Measurements from ENCODE around the gene CALD1.

The CALD1 gene

DNA sequence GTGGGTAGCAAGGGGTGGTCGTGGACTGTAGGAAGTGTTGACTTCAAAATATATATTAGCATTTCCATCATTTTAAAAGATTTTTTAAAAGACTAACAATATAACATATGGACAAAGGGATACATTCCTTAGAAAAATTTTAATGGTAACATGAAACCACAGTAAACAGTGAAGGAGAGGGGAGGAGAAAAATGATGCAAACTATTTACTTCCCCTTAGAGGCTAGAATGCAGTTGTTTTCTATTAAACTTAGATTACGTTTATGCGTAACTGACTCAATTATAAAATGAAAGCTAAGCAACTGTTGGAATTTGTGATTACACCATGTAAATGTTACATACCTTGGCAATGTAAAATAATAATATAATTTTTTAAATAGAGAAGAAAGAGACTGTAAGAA lies 41.3 kb downstream of the CALD1 start:
- no peak overlapping the region for H3K4me3 ChIP-seq (ENCODE audit: low read depth, low read length)
- TF ChIP-seq, protein P1, sequence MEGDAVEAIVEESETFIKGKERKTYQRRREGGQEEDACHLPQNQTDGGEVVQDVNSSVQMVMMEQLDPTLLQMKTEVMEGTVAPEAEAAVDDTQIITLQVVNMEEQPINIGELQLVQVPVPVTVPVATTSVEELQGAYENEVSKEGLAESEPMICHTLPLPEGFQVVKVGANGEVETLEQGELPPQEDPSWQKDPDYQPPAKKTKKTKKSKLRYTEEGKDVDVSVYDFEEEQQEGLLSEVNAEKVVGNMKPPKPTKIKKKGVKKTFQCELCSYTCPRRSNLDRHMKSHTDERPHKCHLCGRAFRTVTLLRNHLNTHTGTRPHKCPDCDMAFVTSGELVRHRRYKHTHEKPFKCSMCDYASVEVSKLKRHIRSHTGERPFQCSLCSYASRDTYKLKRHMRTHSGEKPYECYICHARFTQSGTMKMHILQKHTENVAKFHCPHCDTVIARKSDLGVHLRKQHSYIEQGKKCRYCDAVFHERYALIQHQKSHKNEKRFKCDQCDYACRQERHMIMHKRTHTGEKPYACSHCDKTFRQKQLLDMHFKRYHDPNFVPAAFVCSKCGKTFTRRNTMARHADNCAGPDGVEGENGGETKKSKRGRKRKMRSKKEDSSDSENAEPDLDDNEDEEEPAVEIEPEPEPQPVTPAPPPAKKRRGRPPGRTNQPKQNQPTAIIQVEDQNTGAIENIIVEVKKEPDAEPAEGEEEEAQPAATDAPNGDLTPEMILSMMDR (IDR thresholded peaks at IDR 0.05; ENCODE audit: borderline replicate concordance, insufficient read depth, low read depth, low read length) = no peak

DNA sequence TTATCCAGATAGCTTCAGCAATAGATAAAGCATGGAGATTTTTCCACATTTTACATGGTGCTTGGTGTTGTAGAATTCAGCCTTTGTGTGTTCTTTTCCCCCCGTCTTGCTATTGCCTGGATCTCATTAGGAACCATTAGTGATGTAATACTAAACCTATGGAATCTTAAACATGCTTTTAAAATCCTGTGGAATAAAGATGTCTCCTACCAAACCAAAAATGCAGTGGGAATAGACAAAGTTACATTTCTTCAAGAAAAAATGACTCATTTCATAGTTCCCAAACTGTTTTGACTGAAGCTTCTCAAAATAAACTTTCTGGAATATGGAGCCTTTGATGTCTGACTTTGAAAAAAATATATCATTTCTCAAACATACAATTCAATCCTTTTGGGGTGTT lies 44.0 kb downstream of the CALD1 start:
- TF ChIP-seq, protein P1 (IDR thresholded peaks at IDR 0.05; ENCODE audit: borderline replicate concordance, insufficient read depth, low read depth, low read length) = no peak

DNA sequence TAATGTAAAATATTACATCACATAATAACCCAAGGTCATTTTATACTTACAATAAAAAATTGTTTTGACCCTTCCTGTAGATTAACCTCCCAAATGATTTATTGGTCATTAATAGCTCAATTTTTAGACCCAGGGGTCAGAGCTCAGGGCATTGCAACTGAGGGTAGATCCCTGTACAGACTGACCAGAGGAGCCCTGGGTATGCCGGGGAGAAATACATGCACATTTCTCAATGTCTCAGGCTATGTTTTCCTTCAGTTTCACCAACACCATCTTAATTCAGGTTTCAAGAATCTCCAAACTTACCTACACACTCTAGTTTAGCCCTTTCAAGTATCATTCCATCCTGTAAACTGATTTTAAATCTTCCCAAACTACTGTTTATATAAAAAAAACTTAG lies 46.2 kb downstream of the CALD1 start:
- no peak overlapping the region for H3K4me3 ChIP-seq (ENCODE audit: low read depth, low read length)
- TF ChIP-seq, protein P1 (IDR thresholded peaks at IDR 0.05; ENCODE audit: borderline replicate concordance, insufficient read depth, low read depth, low read length) = no peak

More for the DNA sequence above, 44.0 kb downstream of the CALD1 start:
- no peak overlapping the region for H3K4me3 ChIP-seq (ENCODE audit: low read depth, low read length)

DNA sequence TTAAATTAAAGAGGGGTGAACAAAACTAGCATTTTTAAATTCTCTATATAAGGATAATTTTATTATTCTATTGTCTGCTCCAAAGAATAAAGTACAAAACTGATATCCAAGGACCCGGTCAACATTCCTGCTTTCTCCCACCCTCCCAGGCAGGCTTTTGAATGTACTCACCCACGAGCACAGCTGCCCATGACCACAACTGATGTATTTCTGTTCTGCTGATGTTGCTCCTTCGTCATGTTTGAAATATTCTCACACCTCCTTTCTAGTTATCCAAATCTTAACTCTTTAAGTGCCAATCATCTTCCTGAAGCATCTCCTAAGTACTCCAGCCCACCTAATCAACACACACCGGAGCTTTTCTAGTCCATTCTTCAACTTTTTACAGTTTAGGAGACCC lies 46.7 kb downstream of the CALD1 start:
- no peak overlapping the region for H3K4me3 ChIP-seq (ENCODE audit: low read depth, low read length)
- TF ChIP-seq, protein P1 (IDR thresholded peaks at IDR 0.05; ENCODE audit: borderline replicate concordance, insufficient read depth, low read depth, low read length) = no peak

DNA sequence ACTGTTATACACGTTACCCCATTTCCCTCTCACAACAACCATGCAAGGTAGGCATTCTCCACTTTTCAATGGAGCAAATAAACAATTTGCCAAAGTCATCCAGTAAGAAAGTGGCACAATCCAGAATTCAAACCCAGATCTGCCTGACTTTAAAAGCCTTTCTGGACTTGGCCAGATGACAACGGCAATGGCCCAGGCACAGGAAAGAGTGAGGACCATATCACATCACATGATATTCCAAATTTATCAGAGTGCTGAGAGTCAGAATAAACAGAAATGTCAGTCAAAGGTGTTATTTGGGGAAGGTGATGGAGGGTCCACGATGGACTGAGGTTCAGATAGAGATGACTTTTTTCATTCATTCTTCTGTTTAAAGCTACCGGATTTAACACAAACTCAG lies 48.0 kb downstream of the CALD1 start:
- no peak overlapping the region for H3K4me3 ChIP-seq (ENCODE audit: low read depth, low read length)

DNA sequence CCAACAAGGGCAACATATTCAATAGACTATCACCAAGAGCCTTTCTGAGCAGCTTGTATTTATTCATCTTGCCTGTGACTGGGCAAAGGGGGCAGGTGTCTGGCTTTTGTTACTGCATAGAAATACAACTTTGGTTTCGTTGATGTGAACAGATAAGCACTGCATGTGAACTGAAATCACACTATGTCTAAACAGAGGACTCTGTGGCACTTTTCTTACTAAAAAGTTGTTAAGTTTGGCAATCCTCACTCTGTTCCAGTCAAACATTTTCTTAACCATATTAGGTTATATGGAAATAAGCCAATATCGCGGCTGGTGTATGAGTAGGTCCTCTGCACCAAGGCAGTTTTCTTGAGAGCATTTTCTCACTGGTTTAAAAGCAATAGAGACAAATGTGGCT lies 48.5 kb downstream of the CALD1 start:
- TF ChIP-seq, protein P1 (IDR thresholded peaks at IDR 0.05; ENCODE audit: borderline replicate concordance, insufficient read depth, low read depth, low read length) = no peak
- H3K4me3 ChIP-seq (ENCODE audit: low read depth, low read length) = no peak overlapping the region

More for the DNA sequence above, 48.0 kb downstream of the CALD1 start:
- TF ChIP-seq, protein P1 (IDR thresholded peaks at IDR 0.05; ENCODE audit: borderline replicate concordance, insufficient read depth, low read depth, low read length) = no peak

DNA sequence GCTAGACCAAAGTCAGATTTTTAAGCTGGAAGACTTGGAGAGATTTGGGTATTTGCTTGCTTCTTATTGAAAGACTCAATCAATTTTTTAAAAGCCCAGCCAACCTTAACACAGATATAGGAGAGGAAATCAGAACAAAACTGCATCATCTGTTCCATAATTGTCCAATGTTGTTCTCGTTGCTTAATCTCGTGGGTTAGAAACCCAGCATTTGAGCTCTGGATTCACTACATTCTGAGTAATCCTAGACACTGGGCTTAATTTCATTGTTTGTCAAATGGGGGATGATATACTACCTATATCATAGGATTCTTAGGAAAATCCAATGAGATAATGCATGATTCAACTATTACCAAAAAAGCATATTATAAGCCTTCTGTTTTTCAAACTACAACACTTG lies 48.9 kb downstream of the CALD1 start:
- TF ChIP-seq, protein P1 (IDR thresholded peaks at IDR 0.05; ENCODE audit: borderline replicate concordance, insufficient read depth, low read depth, low read length) = no peak
- no peak overlapping the region for H3K4me3 ChIP-seq (ENCODE audit: low read depth, low read length)
